PC-9 (cell line): ENCODE measurements around the gene UBXN6. TPM values are rescaled to one million over a fixed set of nuclear protein-coding genes. Genes with fewer than 3 reads are reported as not detected.

Experiments
- BruUV-seq: library from RNA; stranded (reverse); fragments of 400-500 nt; replicated peaks from 2 replicates; lab custom pipeline; 2021; lab: Mats Ljungman, UMichigan
- CTCF ChIA-PET: fragments of 300-600 bp; sonication (Branson Sonifier 250); formaldehyde crosslinking; loops from one replicate; lab custom pipeline; 2022; ENCODE audit warnings: antibody characterized with exemption; lab: Charles Lee
- POLR2A ChIA-PET: fragments of 300-600 bp; sonication (Branson Sonifier 250); formaldehyde crosslinking; loops from one replicate; lab custom pipeline; 2022; ENCODE audit warnings: antibody characterized with exemption; ENCODE audit not compliant: unreplicated experiment; lab: Charles Lee
- DNase-seq, 2 experiments: peaks; one replicate each; pipeline versions ENCODE4 v3.0.0 to v3.0.0-alpha.2; 2015 to 2022; ENCODE audit warnings: mixed read lengths in 1 of 2
- H2AFZ ChIP-seq: fragments of 200-600 bp; sonication (generic); 2 replicates; pipeline ENCODE4 v1.8.1; 2017; ENCODE audit warnings: antibody characterized with exemption
- H3F3A ChIP-seq: fragments of 200-600 bp; sonication (generic); 2 replicates; pipeline ENCODE4 v1.8.1; 2017; ENCODE audit warnings: antibody characterized with exemption, mild to moderate bottlenecking, low read depth; ENCODE audit not compliant: insufficient read depth
- H3K27ac ChIP-seq: fragments of 200-600 bp; sonication (generic); 2 replicates; pipeline ENCODE4 v1.6.1; 2016; ENCODE audit warnings: mixed run types
- H3K27me3 ChIP-seq: fragments of 200-600 bp; sonication (generic); 2 replicates; pipeline ENCODE4 v1.6.1; 2016; ENCODE audit warnings: low read depth, mixed run types; ENCODE audit not compliant: insufficient read depth
- H3K36me3 ChIP-seq: fragments of 200-600 bp; sonication (generic); 2 replicates; pipeline ENCODE4 v1.6.1; 2016; ENCODE audit warnings: low read depth, mixed run types
- H3K4me1 ChIP-seq: fragments of 200-600 bp; sonication (generic); replicated peaks from 2 replicates; pipeline ENCODE4 v1.6.1; 2016; ENCODE audit warnings: mixed run types; ENCODE audit not compliant: insufficient read depth
- H3K4me2 ChIP-seq: fragments of 200-600 bp; sonication (generic); 2 replicates; pipeline ENCODE4 v1.6.1; 2017; ENCODE audit warnings: mixed run types
- H3K4me3 ChIP-seq: fragments of 200-600 bp; sonication (generic); 2 replicates; pipeline ENCODE4 v1.6.1; 2016; ENCODE audit warnings: mixed run types
- H3K79me2 ChIP-seq: fragments of 200-600 bp; sonication (generic); 2 replicates; pipeline ENCODE4 v1.6.1; 2017; ENCODE audit warnings: low read depth, mixed run types
- H3K9me2 ChIP-seq: fragments of 200-600 bp; sonication (generic); 2 replicates; pipeline ENCODE4 v1.8.1; 2017; ENCODE audit warnings: mild to moderate bottlenecking; ENCODE audit not compliant: insufficient read depth
- H3K9me3 ChIP-seq: fragments of 200-600 bp; sonication (generic); 2 replicates; pipeline ENCODE4 v1.8.1; 2016; ENCODE audit warnings: low read depth; ENCODE audit not compliant: insufficient read depth
- H4K20me1 ChIP-seq: fragments of 200-600 bp; sonication (generic); 2 replicates; pipeline ENCODE4 v1.8.1; 2017; ENCODE audit not compliant: insufficient read depth
- CTCF ChIP-seq: fragments of 200-600 bp; sonication (generic); conservative IDR thresholded peaks from 2 replicates; pipeline ENCODE4 v1.6.1; 2017; ENCODE audit warnings: mixed run types, antibody characterized with exemption, mild to moderate bottlenecking, moderate library complexity
- EZH2 ChIP-seq: fragments of 200-600 bp; sonication (generic); IDR thresholded peaks from 2 replicates; pipeline ENCODE4 v1.8.0; 2017; ENCODE audit warnings: antibody characterized with exemption, low read depth
- intact Hi-C: fragments of 100-400 bp; cut with micrococcal nuclease; formaldehyde crosslinking; loops from one replicate; pipeline ENCODE4 v1.10.0; 2022; ENCODE audit not compliant: unreplicated experiment
- total RNA-seq: library from RNA; stranded (reverse); gene quantifications from 2 replicates; pipeline ENCODE4 v1.2.3, GENCODE V29; 2021

Gene UBXN6
- total RNA-seq, 1 experiment from 2014 or later, result 79.4 TPM

- no TSS peak for BruUV-seq
- Histone ChIP-seq H3F3A (no peaks in the 10 kb centered on the region; the same call in 1 of the 2 replicates), H3K27me3 (no peaks in the 10 kb centered on the region), H3K4me1 (0 out of 2 replicates have a peak, but pooled peaks cover under 1% of the 10 kb centered on the region), H3K27ac (no peak overlapping the region), H3K9me3 (no peaks in the 10 kb centered on the region), H3K79me2 (no peaks in the 10 kb centered on the region), H3K9me2 (no peaks in the 10 kb centered on the region), H2AFZ (no peak overlapping the region), H3K36me3 (no peaks in the 10 kb centered on the region), H3K4me2 (no peak overlapping the region), H4K20me1 (no peaks in the 10 kb centered on the region), H3K4me3 (no peak overlapping the region)
- POLR2A ChIA-PET, result no interaction called here
- no peak for TF ChIP-seq CTCF
- no peak for TF ChIP-seq EZH2
- intact Hi-C loops, result no loop called here
- DNase-seq, result no peak
- CTCF ChIA-PET, result no interaction called here
These were observed 7.4 kb upstream of the UBXN6 start for GRCh38 chr19:4464815-4465581.

- H3K4me3 ChIP-seq, result peak overlapping the region; percentile 64
- no peaks in the 10 kb centered on the region for H3K27me3 ChIP-seq
- H3K9me2 ChIP-seq, result no peaks in the 10 kb centered on the region
- H3K4me1 ChIP-seq, result no peaks in the 10 kb centered on the region
- 0 out of 2 replicates have a peak overlapping the region, but pooled peaks have one; percentile 43 for H3K27ac ChIP-seq
- peaks cover 20% of the 10 kb centered on the region for H3K79me2 ChIP-seq
- H3K36me3 ChIP-seq, result no peaks in the 10 kb centered on the region
- peak overlapping the region; percentile 74 for H3K4me2 ChIP-seq
- H2AFZ ChIP-seq, result no peak overlapping the region
- peaks cover 11% of the 10 kb centered on the region for H4K20me1 ChIP-seq
- DNase-seq, result peak in 1 of 2 experiments; percentile 18
- intact Hi-C loops, result loop anchor here (1.0 to 5.0 kb wide), 2 partner anchors 14 to 180 kb away; partner anchors contain the start of gene TNFAIP8L1
- ChIA-PET POLR2A (no interaction called here), CTCF (interaction anchor here (0.7 kb wide), 1 partner anchor 184 kb away, joined by 4 read pairs; no protein-coding TSS in a partner anchor)
- TF ChIP-seq EZH2, result no peak
- no TSS peak for BruUV-seq
- no peaks in the 10 kb centered on the region for H3F3A ChIP-seq
- no peaks in the 10 kb centered on the region for H3K9me3 ChIP-seq
These were observed 546 bp downstream of the UBXN6 start for GRCh38 chr19:4456843-4457653.

- Histone ChIP-seq H3K27ac (no peak overlapping the region), H3K4me2 (peak overlapping the region; percentile 74), H3K9me2 (no peaks in the 10 kb centered on the region), H2AFZ (no peak overlapping the region), H3F3A (peaks cover 2% of the 10 kb centered on the region; the same call in 1 of the 2 replicates), H4K20me1 (peaks cover 11% of the 10 kb centered on the region), H3K36me3 (no peaks in the 10 kb centered on the region), H3K79me2 (peaks cover 20% of the 10 kb centered on the region), H3K4me3 (peak overlapping the region; percentile 64), H3K4me1 (no peaks in the 10 kb centered on the region), H3K9me3 (no peaks in the 10 kb centered on the region), H3K27me3 (no peaks in the 10 kb centered on the region)
- DNase-seq, result no peak
- POLR2A ChIA-PET, result no interaction called here
- no TSS peak for BruUV-seq
- TF ChIP-seq EZH2 (no peak), CTCF (no peak)
- intact Hi-C loops, result loop anchor here (5.0 kb wide), 1 partner anchor 181 kb away; the partner anchor contains the start of gene TNFAIP8L1
- CTCF ChIA-PET, result interaction anchor here (0.7 kb wide), 1 partner anchor 185 kb away, joined by 4 read pairs; no protein-coding TSS in a partner anchor
These were observed 1.1 kb downstream of the UBXN6 start for GRCh38 chr19:4456476-4456842.
